Vagina (tissue), 2 donors: ENCODE data around the gene PSIP1.

ENCODE experiments used
- CTCF ChIP-seq, 3 experiments: fragments of 450-650 bp in 2 of 3; fragments of 200-600 bp in 1 of 3; sonication (generic) in 1 of 3; IDR thresholded peaks; one replicate each; pipeline ENCODE4 v1.5.1; 2017 to 2019; ENCODE audit warnings: antibody characterized with exemption in 3 of 3, mild to moderate bottlenecking in 2 of 3, moderate library complexity in 2 of 3
- POLR2A ChIP-seq, 2 donors: fragments of 450-650 bp; IDR thresholded peaks; one replicate each; pipeline ENCODE4 v1.6.1; 2017; ENCODE audit warnings: antibody characterized with exemption in 2 of 2, mild to moderate bottlenecking in 2 of 2, moderate library complexity in 2 of 2

DNA sequence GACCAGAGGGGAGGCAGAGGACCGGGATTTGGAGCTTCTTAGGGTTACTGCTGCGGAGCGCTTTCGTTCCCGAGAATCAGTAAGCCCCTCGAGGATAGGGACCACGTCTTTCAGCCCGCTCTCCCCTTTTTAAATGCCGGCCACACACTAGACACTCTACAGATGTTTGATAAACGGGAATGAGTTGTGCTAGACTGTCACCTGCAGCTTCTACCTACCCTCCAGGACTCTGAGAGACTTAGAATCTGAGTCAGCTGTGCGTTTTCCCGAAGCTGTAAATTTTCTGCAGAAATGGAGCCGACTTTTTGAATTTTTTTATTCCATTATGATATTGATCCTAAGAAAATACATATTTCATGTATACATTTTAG, 42.7 kb upstream of the PSIP1 start:
- TF ChIP-seq CTCF (IDR thresholded peaks at IDR 0.05) = no peak
- TF ChIP-seq POLR2A (IDR thresholded peaks at IDR 0.05) = no peak
